Measurements from ENCODE around the gene GALNTL6. TPM values are rescaled to one million over a fixed set of nuclear protein-coding genes. Genes with fewer than 3 reads are reported as not detected.

Gene GALNTL6
- total RNA-seq, 1 donor from 2014 or later: not detected

- Histone ChIP-seq H3K36me3 (no peaks in the 10 kb centered on the region), H3K27ac (no peak overlapping the region), H3K27me3 (no peaks in the 10 kb centered on the region), H3K4me1 (no peaks in the 10 kb centered on the region), H3K9me3 (no peaks in the 10 kb centered on the region), H3K4me3 (no peak overlapping the region)
- TF ChIP-seq CTCF (IDR thresholded peaks at IDR 0.05): no peak
- DNase-seq (ENCODE audit: low spot score in 2 of 2): no peak
- intact Hi-C loops (cut with DNase I): no loop called here
Measured at GRCh38 chr4:172035562-172035961, 222.4 kb downstream of the GALNTL6 start.

GRCh38 chr4:172040766-172041165, 227.6 kb downstream of the GALNTL6 start:
- Histone ChIP-seq H3K27me3 (no peaks in the 10 kb centered on the region), H3K36me3 (no peaks in the 10 kb centered on the region), H3K4me1 (no peaks in the 10 kb centered on the region), H3K9me3 (no peaks in the 10 kb centered on the region), H3K27ac (no peak overlapping the region), H3K4me3 (no peak overlapping the region)
- no peak for DNase-seq (ENCODE audit: low spot score in 2 of 2)
- intact Hi-C loops (cut with DNase I): no loop called here
- no peak for TF ChIP-seq CTCF (IDR thresholded peaks at IDR 0.05)

GRCh38 chr4:172042714-172043114, 229.5 kb downstream of the GALNTL6 start:
- H3K4me3 ChIP-seq: no peak overlapping the region
- DNase-seq (ENCODE audit: low spot score in 2 of 2): no peak
- H3K27ac ChIP-seq: no peak overlapping the region
- H3K4me1 ChIP-seq: no peaks in the 10 kb centered on the region
- intact Hi-C loops (cut with DNase I): no loop called here
- no peak for TF ChIP-seq CTCF (IDR thresholded peaks at IDR 0.05)
- no peaks in the 10 kb centered on the region for H3K9me3 ChIP-seq
- H3K27me3 ChIP-seq: no peaks in the 10 kb centered on the region
- no peaks in the 10 kb centered on the region for H3K36me3 ChIP-seq

- Histone ChIP-seq H3K36me3 (no peaks in the 10 kb centered on the region), H3K4me3 (no peak overlapping the region), H3K9me3 (no peaks in the 10 kb centered on the region), H3K4me1 (no peaks in the 10 kb centered on the region), H3K27me3 (no peaks in the 10 kb centered on the region), H3K27ac (no peak overlapping the region)
- TF ChIP-seq CTCF (IDR thresholded peaks at IDR 0.05): no peak
- no peak for DNase-seq (ENCODE audit: low spot score in 2 of 2)
- intact Hi-C loops (cut with DNase I): no loop called here
Measured at GRCh38 chr4:172045981-172046380, 232.8 kb downstream of the GALNTL6 start.

GRCh38 chr4:172048666-172049065, 235.5 kb downstream of the GALNTL6 start:
- TF ChIP-seq CTCF (IDR thresholded peaks at IDR 0.05): no peak
- Histone ChIP-seq H3K36me3 (no peaks in the 10 kb centered on the region), H3K27ac (no peak overlapping the region), H3K9me3 (no peaks in the 10 kb centered on the region), H3K4me1 (no peaks in the 10 kb centered on the region), H3K4me3 (no peak overlapping the region), H3K27me3 (no peaks in the 10 kb centered on the region)
- intact Hi-C loops (cut with DNase I): no loop called here
- DNase-seq (ENCODE audit: low spot score in 2 of 2): no peak

GRCh38 chr4:172050911-172051310, 237.7 kb downstream of the GALNTL6 start:
- no peaks in the 10 kb centered on the region for H3K36me3 ChIP-seq
- no peaks in the 10 kb centered on the region for H3K4me1 ChIP-seq
- no peak for TF ChIP-seq CTCF (IDR thresholded peaks at IDR 0.05)
- intact Hi-C loops (cut with DNase I): no loop called here
- H3K27ac ChIP-seq: no peak overlapping the region
- no peaks in the 10 kb centered on the region for H3K9me3 ChIP-seq
- no peaks in the 10 kb centered on the region for H3K27me3 ChIP-seq
- no peak overlapping the region for H3K4me3 ChIP-seq
- DNase-seq (ENCODE audit: low spot score in 2 of 2): no peak
